MG63 (cell line): ENCODE measurements around the gene KRTAP20-3. TPM values are rescaled to one million over a fixed set of nuclear protein-coding genes. Genes with fewer than 3 reads are reported as not detected.

ENCODE experiments used
- DNase-seq: peaks from one replicate; pipeline ENCODE4 v3.0.0-alpha.2; 2020
- H3K27me3 ChIP-seq: fragments of 250-450 bp; sonication (Bioruptor Pico); 2 replicates; pipeline ENCODE4 v1.5.1; 2020; ENCODE audit warnings: mild to moderate bottlenecking, moderate library complexity
- H3K36me3 ChIP-seq: fragments of 250-450 bp; sonication (Bioruptor Pico); 2 replicates; pipeline ENCODE4 v1.5.1; 2020; ENCODE audit warnings: mild to moderate bottlenecking, moderate library complexity
- H3K4me3 ChIP-seq: fragments of 250-450 bp; sonication (Bioruptor Pico); 2 replicates; pipeline ENCODE4 v1.5.1; 2020; ENCODE audit warnings: mild to moderate bottlenecking, moderate library complexity
- H3K9me3 ChIP-seq: fragments of 250-450 bp; sonication (Bioruptor Pico); 2 replicates; pipeline ENCODE4 v1.5.1; 2020; ENCODE audit warnings: mild to moderate bottlenecking, moderate library complexity
- total RNA-seq: library from RNA; depleted of rRNA; stranded (reverse); fragments of >200 nt; shearing (Covaris generic); gene quantifications from 2 replicates; pipeline ENCODE4 v1.2.3, GENCODE V29; 2014; ENCODE audit warnings: low replicate concordance; rRNA removed

KRTAP20-3 gene
- total RNA-seq = not detected in 2 replicates

DNA sequence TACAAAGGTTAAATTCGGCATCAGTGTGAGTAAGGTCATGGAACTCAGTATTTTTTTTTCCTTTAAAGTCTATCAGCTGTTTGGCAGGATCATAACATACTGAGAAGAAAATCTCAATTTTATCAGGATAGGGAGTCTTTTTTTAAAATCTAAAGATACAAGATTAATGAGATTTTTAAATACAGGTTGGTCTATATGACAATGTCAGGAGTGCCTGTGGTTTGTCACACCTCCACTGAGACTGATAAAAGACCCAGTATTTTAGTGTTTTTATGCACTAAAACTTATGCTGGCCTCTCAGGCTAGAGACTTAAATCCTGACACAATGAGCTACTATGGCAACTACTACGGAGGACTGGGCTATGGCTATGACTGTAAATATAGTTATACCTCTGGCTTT, at the start of gene KRTAP20-3:
Gene KRTAP20-3 (plus strand): TSS at position 301 of the 400 bp plus-strand sequence.
- H3K9me3 ChIP-seq = no peaks in the 10 kb centered on the region
- DNase-seq = no peak
- no peaks in the 10 kb centered on the region for H3K36me3 ChIP-seq
- H3K4me3 ChIP-seq = no peak within 1 kb of the TSS
- H3K27me3 ChIP-seq = no peaks in the 10 kb centered on the region

DNA sequence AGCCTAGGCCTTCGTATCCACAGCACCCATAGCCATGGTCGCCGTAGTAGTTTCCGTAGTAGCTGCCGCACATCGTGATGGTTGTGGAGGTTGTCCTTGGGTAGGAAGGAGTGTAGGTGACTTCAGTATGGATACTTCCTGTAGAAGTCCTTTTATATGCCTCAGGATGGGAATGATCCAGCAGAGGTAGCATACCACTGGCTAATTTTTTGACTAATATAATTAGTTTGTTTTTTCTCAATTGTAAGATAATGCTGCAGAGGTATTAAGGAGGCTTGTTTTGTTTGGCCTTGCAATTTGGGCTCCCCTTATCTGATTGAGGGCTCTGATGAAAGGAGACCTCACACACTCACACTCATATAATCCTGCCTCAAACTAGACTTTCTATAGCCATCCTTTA, 43.9 kb upstream of the KRTAP20-3 start, which contains the start of gene KRTAP6-2:
Gene KRTAP6-2 (minus strand): TSS at position 101 of the 400 bp plus-strand sequence. CDS start 28 bp downstream, at position 73.
- no peak for DNase-seq

DNA sequence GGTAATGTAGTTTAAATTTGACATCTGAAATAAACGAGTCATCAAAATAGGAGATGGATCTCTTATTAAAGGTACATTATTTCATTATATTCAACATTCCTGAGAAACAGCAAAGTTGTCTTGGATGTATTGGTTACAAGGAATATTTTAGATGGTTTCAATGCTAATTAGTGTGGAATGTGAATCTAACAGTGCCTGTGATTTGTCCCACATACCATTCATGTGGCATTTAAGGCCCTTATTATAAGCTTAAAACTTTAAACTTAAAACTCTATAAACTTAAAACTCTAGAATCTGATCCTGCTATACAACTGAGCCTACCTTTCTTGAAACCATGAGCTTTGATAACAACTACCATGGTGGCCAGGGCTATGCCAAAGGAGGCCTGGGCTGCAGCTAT, 41.9 kb upstream of the KRTAP20-3 start, which contains the start of gene KRTAP22-1:
Gene KRTAP22-1 (plus strand): TSS at position 301 of the 400 bp plus-strand sequence.
- H3K9me3 ChIP-seq = no peaks in the 10 kb centered on the region
- no peaks in the 10 kb centered on the region for H3K27me3 ChIP-seq
- H3K4me3 ChIP-seq = no peak within 1 kb of the TSS
- H3K36me3 ChIP-seq = no peaks in the 10 kb centered on the region
- no peak for DNase-seq

More for the DNA sequence above, 43.9 kb upstream of the KRTAP20-3 start, which contains the start of gene KRTAP6-2:
- no peaks in the 10 kb centered on the region for H3K36me3 ChIP-seq
- no peaks in the 10 kb centered on the region for H3K9me3 ChIP-seq
- H3K4me3 ChIP-seq = no peak within 1 kb of the TSS
- H3K27me3 ChIP-seq = no peaks in the 10 kb centered on the region

DNA sequence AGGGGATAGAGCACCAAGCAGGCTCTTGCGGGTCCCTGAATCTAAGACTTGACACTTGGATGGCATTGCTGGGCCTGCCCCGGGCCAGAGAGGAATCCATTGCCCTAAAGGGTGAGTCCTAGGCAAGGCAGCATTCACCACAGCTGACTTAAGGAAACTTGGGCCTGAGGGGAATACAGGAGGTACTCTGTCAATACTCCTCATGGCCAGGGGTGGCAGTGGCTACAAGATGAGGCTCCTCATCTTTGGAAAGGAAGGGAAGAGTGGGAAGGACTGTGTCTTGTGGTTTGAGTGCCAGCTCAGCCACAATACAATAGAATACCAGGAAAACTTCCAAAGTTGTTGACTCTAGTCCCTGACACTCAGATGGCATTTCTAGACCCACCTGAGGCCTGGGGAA, 36.7 kb upstream of the KRTAP20-3 start:
- DNase-seq = no peak
- H3K4me3 ChIP-seq = no peak overlapping the region
- no peaks in the 10 kb centered on the region for H3K9me3 ChIP-seq
- no peaks in the 10 kb centered on the region for H3K36me3 ChIP-seq
- H3K27me3 ChIP-seq = no peaks in the 10 kb centered on the region

DNA sequence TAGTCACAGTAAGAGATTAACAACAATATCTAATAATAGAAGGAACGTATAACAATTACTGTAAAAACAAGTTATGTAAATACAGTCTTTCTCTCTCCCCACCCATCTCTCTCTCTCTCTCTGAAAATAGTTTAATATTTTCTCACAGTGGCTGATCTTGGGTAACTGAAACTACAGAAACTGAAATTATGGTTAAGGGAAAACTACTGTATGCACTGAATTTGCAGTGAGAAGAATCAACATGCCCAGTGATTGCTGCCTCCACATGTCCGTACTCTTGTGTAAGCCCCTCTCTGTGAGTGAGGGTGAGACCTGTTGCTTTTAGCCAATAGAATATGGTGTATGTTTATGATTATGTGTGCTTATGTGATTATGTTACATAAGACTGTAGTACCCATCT, 30.5 kb upstream of the KRTAP20-3 start:
- Histone ChIP-seq H3K36me3 (no peaks in the 10 kb centered on the region), H3K9me3 (no peaks in the 10 kb centered on the region), H3K4me3 (no peak overlapping the region), H3K27me3 (no peaks in the 10 kb centered on the region)
- no peak for DNase-seq

DNA sequence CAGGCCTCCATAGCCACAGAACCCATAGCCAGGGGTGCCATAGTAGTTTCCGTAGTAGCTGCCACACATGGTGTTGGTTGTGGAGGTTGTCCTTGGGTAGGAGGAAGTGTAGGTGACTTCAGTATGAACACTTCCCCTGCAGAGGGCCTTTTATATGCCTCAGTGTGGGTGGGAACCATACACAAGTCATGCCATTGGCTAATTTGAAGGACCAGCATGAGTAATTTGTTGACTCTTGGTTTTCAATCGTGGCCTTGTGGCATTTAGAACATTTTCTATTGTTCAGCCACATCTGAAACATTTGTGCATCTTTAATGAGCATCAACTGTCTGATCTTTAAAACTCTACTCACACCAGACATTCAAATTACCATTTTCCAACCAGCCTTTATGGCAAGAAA, 28.8 kb upstream of the KRTAP20-3 start, which contains the start of gene KRTAP6-1:
Gene KRTAP6-1 (minus strand): TSS at position 95 of the 400 bp plus-strand sequence. CDS start 26 bp downstream, at position 69.
- Histone ChIP-seq H3K9me3 (no peaks in the 10 kb centered on the region), H3K27me3 (no peaks in the 10 kb centered on the region)
- DNase-seq = no peak

DNA sequence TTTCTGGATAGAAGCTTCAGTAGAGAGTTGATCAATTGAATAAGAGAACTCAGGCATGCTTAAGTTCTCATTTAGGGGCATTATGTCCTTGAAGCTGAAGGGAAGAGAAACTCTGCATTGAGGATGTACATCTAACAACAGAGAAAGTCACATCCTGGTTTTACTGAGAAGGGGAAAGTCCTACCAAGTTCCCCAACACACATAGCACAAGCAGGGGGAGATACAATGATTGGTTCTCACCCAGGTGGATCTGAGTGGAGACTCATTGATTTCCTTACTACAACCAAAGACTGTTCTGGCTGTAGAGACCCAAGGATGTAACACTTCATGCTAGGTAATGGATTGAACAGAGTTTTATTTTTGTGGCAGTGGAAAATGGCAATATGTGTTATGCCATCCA, 27.5 kb upstream of the KRTAP20-3 start:
- no peak overlapping the region for H3K4me3 ChIP-seq
- no peaks in the 10 kb centered on the region for H3K27me3 ChIP-seq
- no peaks in the 10 kb centered on the region for H3K9me3 ChIP-seq
- DNase-seq = no peak
- H3K36me3 ChIP-seq = no peaks in the 10 kb centered on the region

More for the DNA sequence above, 28.8 kb upstream of the KRTAP20-3 start, which contains the start of gene KRTAP6-1:
- Histone ChIP-seq H3K4me3 (no peak within 1 kb of the TSS), H3K36me3 (no peaks in the 10 kb centered on the region)

DNA sequence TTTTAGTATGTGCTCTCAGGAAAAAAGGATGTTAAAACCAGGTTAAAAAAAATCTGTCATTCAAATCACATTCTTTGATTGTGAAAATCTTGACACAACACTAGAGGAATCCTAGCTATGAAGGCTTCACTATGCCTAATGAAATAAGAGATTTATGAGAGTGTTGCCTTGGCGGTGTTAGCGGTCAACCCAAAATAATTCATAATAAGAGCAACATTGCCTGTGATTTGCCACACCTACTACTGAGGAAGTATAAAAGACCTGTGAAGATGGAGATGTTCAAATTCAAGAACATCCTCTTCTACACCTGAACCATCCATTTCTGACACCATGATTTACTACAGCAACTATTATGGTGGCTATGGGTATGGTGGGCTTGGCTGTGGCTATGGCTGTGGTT, 26.5 kb upstream of the KRTAP20-3 start, which contains the start of gene KRTAP20-1:
Gene KRTAP20-1 (plus strand): TSS at position 301 of the 400 bp plus-strand sequence. CDS start 30 bp downstream, at position 331.
- H3K36me3 ChIP-seq = no peaks in the 10 kb centered on the region
- no peaks in the 10 kb centered on the region for H3K9me3 ChIP-seq
- H3K4me3 ChIP-seq = no peak within 1 kb of the TSS
- no peak for DNase-seq
- no peaks in the 10 kb centered on the region for H3K27me3 ChIP-seq

DNA sequence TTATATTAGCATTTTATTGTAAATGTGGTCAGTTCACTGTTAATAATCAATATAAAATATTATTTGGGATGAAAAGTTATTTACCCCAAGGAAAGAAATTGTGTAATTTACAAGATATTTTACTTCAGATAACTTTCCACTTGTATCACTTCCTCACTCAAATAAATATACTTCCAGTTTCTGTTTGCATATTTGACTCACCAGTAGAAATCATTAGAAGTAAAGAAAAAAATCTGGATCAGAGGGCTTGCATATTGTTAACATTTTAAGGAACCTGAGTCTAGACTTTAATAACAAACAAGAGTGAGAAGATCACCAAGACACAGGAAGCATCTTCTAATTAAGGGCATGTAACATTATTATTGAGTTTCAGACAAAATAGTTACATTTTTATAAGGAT, 22.6 kb upstream of the KRTAP20-3 start:
- H3K27me3 ChIP-seq = no peaks in the 10 kb centered on the region
- no peak for DNase-seq
- H3K9me3 ChIP-seq = no peaks in the 10 kb centered on the region
- H3K4me3 ChIP-seq = no peak overlapping the region
- no peaks in the 10 kb centered on the region for H3K36me3 ChIP-seq

DNA sequence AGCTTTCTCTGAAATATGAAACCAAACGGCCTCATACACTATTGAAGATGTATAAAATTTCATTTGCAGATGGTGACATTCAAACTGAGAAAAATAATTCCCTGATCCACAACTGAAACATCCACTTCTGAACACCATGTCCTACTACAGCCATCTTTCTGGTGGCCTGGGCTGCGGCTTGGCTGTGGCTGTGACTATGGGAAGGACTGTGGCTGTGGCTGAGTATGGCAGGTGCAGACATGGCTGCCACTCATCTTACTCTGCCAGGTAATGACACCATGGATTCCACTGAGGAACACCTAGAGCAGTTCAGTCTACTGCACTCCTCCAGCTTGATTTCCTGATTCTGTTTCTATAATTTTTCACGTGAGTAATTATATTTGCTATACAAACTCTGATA, 22.1 kb upstream of the KRTAP20-3 start, which contains the start of gene KRTAP20-4:
Gene KRTAP20-4 (plus strand): TSS at position 106 of the 400 bp plus-strand sequence.
- Histone ChIP-seq H3K36me3 (no peaks in the 10 kb centered on the region), H3K4me3 (no peak within 1 kb of the TSS), H3K9me3 (no peaks in the 10 kb centered on the region), H3K27me3 (no peaks in the 10 kb centered on the region)
- DNase-seq = no peak

DNA sequence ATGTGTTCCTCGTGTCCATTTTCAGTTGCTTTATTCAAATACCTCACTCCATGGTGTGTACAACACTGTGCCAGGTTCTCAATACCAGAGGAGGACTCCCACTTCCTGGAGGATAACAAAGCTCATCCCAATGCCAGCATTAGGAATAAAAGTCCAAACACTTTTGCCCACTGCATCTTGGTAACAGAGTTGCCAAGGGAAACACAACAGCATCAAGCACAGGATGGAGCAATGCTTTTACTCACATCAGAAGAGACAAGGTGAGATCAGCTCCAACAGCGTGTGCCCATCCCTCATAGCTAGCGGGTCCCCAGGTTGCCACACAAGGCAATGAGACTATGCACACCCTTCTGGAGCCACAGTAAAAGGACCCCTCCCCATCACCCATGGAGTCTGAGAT, 19.3 kb upstream of the KRTAP20-3 start:
- H3K9me3 ChIP-seq = no peaks in the 10 kb centered on the region
- no peaks in the 10 kb centered on the region for H3K36me3 ChIP-seq
- H3K27me3 ChIP-seq = no peaks in the 10 kb centered on the region
- no peak overlapping the region for H3K4me3 ChIP-seq
- DNase-seq = no peak

DNA sequence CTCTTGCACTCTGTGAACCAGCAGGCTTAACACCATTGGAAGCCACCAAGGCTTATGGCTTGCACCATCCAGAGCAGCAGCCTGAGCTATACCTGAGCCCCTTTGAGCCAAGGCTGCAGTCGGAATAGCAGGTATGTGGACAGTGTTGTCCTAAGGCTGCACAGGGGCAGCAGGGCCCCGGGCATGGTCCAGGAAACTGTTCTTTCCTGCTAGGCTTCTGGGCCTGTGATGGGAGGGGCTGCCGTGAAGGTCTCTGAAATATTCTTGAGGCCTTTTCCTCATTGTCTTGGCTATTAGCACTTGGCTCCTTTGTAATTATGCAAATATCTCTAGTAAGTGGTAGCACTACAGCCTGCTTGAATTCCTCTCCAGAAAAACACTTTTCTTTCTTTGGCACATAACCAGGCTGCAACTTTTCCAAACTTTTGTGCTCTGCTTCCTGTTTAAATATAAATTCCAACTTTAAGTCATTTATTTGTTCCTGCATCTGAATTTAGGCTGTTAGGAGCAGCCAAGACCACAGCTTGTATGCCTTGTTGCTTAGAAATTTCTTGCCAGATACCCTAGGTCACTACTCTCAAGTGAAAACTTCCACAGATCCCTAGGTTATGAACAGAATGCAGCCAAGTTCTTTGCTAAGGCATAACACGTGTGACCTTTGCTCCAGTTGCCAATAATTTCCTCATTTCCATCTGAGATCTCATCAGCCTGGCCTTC, 17.1 kb upstream of the KRTAP20-3 start:
- Histone ChIP-seq H3K4me3 (no peak overlapping the region), H3K9me3 (no peaks in the 10 kb centered on the region), H3K36me3 (no peaks in the 10 kb centered on the region), H3K27me3 (no peaks in the 10 kb centered on the region)
- DNase-seq = no peak

DNA sequence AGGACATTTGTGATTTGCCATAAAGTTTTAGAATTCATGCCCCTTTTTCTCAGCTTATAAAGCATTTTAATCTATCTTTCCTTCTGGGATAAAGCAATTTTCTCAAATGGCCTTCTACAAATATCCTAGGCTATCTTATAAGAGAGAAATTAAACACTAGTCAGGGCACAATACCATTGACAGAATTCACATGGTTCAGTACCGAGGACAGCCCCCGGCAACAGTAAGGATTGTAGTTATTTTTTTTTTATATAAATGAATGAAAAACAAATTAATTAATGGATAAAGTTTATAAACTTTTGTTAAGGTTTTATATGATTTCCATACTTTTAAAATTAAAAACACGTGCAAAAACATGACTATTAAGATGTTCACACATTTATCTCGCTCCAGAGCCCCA, 14.6 kb upstream of the KRTAP20-3 start:
- DNase-seq = no peak
- Histone ChIP-seq H3K36me3 (no peaks in the 10 kb centered on the region), H3K27me3 (no peaks in the 10 kb centered on the region), H3K9me3 (no peaks in the 10 kb centered on the region), H3K4me3 (no peak overlapping the region)

DNA sequence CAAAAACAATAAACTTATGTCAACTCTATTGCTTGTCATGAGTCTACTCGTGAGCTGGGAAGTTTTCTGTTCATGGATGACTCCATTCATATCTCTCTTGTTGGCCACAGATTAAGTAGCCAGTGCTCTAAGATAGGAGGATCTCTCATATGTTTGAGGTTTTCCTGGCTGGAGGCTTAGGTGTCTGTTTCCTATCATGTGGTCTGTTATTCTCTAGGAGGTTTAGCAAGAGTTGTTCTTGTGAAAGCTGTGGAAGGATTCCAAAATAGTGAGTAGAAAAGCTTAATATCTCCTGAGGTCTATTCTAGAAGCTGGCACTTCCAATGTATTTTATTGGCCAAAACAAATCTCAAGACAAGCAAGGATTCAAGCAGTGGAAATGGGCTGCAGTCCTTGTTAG, 13.5 kb upstream of the KRTAP20-3 start:
- no peaks in the 10 kb centered on the region for H3K36me3 ChIP-seq
- no peak overlapping the region for H3K4me3 ChIP-seq
- no peaks in the 10 kb centered on the region for H3K27me3 ChIP-seq
- no peak for DNase-seq
- no peaks in the 10 kb centered on the region for H3K9me3 ChIP-seq

DNA sequence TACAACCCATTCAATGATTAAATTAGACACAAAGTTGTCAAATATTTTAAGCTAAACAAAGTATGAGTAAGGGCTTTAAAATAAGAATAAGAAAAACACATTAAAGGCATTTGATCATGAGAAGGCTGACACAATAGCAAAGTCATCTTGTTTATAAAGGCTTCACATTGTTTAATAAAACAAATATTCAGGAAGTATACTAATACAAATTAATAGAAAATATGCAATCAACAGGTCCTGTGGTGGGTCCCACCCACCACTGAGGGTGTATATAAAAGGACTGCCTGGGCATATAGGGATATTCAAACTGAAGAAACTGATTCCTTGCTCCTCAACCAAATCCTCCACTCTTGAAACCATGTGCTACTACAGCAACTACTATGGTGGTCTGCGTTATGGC, 7.8 kb upstream of the KRTAP20-3 start, which contains the start of gene KRTAP20-2:
Gene KRTAP20-2 (plus strand): TSS at position 301 of the 400 bp plus-strand sequence. CDS start 58 bp downstream, at position 359.
- Histone ChIP-seq H3K9me3 (no peaks in the 10 kb centered on the region), H3K36me3 (no peaks in the 10 kb centered on the region), H3K27me3 (no peaks in the 10 kb centered on the region), H3K4me3 (no peak within 1 kb of the TSS)
- no peak for DNase-seq

DNA sequence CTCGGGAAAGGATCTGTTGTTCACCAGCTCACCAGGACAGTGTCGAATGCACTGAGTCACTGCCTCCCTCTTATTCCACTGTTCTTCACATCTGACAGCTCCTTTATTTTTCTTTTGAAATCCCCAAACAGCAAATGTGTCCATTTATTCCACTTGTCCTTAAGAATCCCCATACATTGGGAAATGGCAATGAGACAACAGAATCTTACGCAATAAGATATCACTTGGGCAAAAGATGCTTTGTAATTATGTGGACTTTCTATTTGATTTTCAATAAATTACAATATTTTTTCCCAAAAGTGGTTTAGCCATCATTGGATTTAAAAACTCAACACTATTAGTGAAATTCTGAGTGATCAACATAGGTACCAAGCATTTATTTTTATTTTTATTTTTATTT, 4.0 kb upstream of the KRTAP20-3 start:
- DNase-seq = no peak
- H3K27me3 ChIP-seq = no peaks in the 10 kb centered on the region
- H3K4me3 ChIP-seq = no peak overlapping the region
- no peaks in the 10 kb centered on the region for H3K9me3 ChIP-seq
- no peaks in the 10 kb centered on the region for H3K36me3 ChIP-seq

DNA sequence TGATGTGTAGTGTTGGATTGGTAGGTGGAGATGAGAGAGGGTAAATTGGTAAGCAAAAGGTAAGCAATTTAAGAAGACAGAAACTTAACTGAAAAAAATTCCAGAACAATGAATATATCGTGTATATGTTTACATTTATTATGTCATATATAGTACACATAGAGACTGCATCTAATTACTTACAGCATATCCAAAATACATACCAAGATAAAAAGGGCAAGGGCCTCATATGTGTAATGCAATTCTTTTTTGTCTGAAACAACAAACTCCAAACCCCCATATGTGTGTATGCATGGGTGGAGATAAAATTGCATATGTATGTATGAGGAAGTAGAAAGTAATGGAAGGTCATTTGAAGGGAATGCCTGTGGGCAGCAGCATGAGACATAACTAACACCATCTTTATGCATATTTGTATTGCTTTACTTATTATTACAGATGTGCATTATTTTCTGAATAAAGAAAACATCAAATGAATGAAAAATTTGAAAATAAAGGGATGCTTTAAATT, 4.3 kb downstream of the KRTAP20-3 start:
- no peak for DNase-seq
- no peaks in the 10 kb centered on the region for H3K36me3 ChIP-seq
- H3K4me3 ChIP-seq = no peak overlapping the region
- H3K27me3 ChIP-seq = no peaks in the 10 kb centered on the region
- no peaks in the 10 kb centered on the region for H3K9me3 ChIP-seq
